NCI-H2029 treated with DMSO at 0.1 percent for 48 hours (cell line): Measurements from ENCODE around the gene ST13.
"Not testable (repeated sequence)": the region's sequence is repeated elsewhere in the genome, so short reads cannot be mapped to it uniquely, and the experiment has no call there.

Source experiments
- DNase-seq: peaks from one replicate; lab custom pipeline; 2025; lab: John Stamatoyannopoulos, UW

ST13 gene

GRCh38 chr22:40781749-40782148 is 74.7 kb downstream of the ST13 start:
- not testable (repeated sequence) for DNase-seq
